Measurements from ENCODE around the gene NOXA1. TPM values are rescaled to one million over a fixed set of nuclear protein-coding genes. Genes with fewer than 3 reads are reported as not detected.

The NOXA1 gene
- total RNA-seq, 1 donor from 2014 or later: 16.3 TPM

- no peak for DNase-seq (ENCODE audit: low spot score, unreplicated experiment)
- no peaks in the 10 kb centered on the region for H3K27me3 Mint-ChIP-seq
- no peaks in the 10 kb centered on the region for H3K9me3 Mint-ChIP-seq (ENCODE audit: low read depth)
- H3K4me1 Mint-ChIP-seq (ENCODE audit: low read depth): peaks cover 1% of the 10 kb centered on the region
- no peak overlapping the region for H3K27ac Mint-ChIP-seq
- H3K4me3 Mint-ChIP-seq (ENCODE audit: low read depth): no peak overlapping the region
- H3K36me3 Mint-ChIP-seq (ENCODE audit: insufficient read depth): peaks cover 5% of the 10 kb centered on the region
- no peak for TF ChIP-seq CTCF (IDR thresholded peaks at IDR 0.05; ENCODE audit: unreplicated experiment)
Measured at GRCh38 chr9:137389428-137389746, 33.8 kb upstream of the NOXA1 start.

GRCh38 chr9:137390553-137391410, 32.4 kb upstream of the NOXA1 start:
- TF ChIP-seq CTCF (IDR thresholded peaks at IDR 0.05; ENCODE audit: unreplicated experiment): no peak
- no peaks in the 10 kb centered on the region for H3K27me3 Mint-ChIP-seq

DNA sequence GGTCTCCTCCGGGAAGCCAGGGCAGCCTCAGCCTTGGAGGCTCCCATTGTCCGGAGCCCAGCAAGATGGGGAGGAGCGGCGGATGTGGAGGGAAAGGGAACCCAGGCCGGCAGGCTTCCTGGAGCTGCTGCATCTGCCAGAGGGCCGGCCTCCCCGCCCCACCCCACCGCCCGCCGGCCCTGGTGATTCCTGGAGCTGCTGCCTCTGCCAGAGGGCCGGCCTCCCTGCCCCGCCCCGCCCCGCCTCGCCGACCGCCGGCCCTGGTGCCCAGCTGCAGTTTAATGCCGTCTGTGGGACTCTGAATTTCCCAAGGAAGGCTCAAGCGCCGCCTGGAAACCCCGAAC, 31.8 kb upstream of the NOXA1 start:
- Mint-ChIP-seq H3K9me3 (ENCODE audit: low read depth) (no peaks in the 10 kb centered on the region), H3K36me3 (ENCODE audit: insufficient read depth) (peaks cover 3% of the 10 kb centered on the region), H3K4me1 (ENCODE audit: low read depth) (no peaks in the 10 kb centered on the region), H3K27me3 (no peaks in the 10 kb centered on the region), H3K4me3 (ENCODE audit: low read depth) (no peak overlapping the region), H3K27ac (no peak overlapping the region)
- TF ChIP-seq CTCF (IDR thresholded peaks at IDR 0.05; ENCODE audit: unreplicated experiment): no peak
- DNase-seq (ENCODE audit: low spot score, unreplicated experiment): no peak

More at GRCh38 chr9:137390553-137391410, 32.4 kb upstream of the NOXA1 start:
- DNase-seq (ENCODE audit: low spot score, unreplicated experiment): no peak
- Mint-ChIP-seq H3K4me3 (ENCODE audit: low read depth) (no peak overlapping the region), H3K4me1 (ENCODE audit: low read depth) (no peaks in the 10 kb centered on the region), H3K9me3 (ENCODE audit: low read depth) (no peaks in the 10 kb centered on the region), H3K27ac (no peak overlapping the region), H3K36me3 (ENCODE audit: insufficient read depth) (peaks cover 3% of the 10 kb centered on the region)

GRCh38 chr9:137392232-137393007, 30.8 kb upstream of the NOXA1 start:
- Mint-ChIP-seq H3K27me3 (no peaks in the 10 kb centered on the region), H3K9me3 (ENCODE audit: low read depth) (no peaks in the 10 kb centered on the region), H3K4me1 (ENCODE audit: low read depth) (no peaks in the 10 kb centered on the region), H3K36me3 (ENCODE audit: insufficient read depth) (peaks cover 6% of the 10 kb centered on the region), H3K27ac (no peak overlapping the region), H3K4me3 (ENCODE audit: low read depth) (no peak overlapping the region)
- no peak for DNase-seq (ENCODE audit: low spot score, unreplicated experiment)
- no peak for TF ChIP-seq CTCF (IDR thresholded peaks at IDR 0.05; ENCODE audit: unreplicated experiment)

DNA sequence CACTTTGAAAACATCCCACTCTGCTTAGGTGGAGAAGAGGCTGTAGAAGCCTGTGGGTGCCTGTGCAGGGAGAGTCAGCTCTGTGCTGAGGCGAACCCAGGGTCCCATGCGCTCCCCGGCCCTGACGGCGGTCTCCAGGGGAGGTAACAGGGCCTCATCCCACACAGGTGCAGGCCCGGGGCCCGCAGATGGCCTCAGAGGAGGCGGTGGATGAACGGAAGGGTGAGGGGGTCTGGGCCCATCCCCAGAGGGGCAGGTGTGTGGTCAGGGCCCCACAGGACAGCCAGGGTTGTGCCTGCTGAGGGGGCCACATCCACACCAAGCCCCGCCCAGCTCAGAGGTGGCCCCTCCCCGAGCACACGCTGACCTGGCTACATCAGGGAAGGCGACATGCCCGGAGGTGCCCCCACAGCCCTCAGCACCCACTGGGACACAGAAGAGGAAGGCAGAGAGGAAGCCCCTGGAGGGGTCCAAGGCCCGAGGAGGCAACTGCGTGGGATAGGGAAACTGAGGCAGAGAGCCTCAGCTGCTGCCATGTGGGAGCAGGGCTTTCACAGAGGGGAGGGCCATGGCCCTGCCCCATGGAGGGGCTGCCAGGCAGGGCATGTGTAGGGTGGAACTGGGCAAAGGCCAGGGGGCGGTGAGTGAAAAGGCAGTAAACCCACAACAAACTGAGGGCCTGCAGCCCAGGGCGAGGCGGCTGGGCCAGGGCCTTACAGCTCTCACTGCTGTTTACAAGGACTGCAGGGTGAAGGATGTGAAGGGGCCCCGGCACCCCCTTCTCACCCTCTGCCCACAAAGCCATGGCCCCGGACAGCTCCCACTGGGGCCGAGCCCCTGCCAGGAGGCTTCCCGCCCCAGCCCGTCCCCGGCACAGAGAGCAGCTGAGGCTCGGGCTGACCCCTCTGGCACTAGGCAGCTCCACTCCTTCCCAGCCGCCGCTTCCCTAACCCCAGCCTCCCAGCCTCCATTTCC, 29.7 kb upstream of the NOXA1 start:
- Mint-ChIP-seq H3K9me3 (ENCODE audit: low read depth) (no peaks in the 10 kb centered on the region), H3K36me3 (ENCODE audit: insufficient read depth) (peaks cover 8% of the 10 kb centered on the region), H3K4me3 (ENCODE audit: low read depth) (no peak overlapping the region), H3K4me1 (ENCODE audit: low read depth) (no peaks in the 10 kb centered on the region), H3K27me3 (no peaks in the 10 kb centered on the region), H3K27ac (no peak overlapping the region)
- no peak for DNase-seq (ENCODE audit: low spot score, unreplicated experiment)
- TF ChIP-seq CTCF (IDR thresholded peaks at IDR 0.05; ENCODE audit: unreplicated experiment): no peak

Data from progenitor cell of endocrine pancreas (in vitro differentiated cells).